ENCODE measurements around the gene TMCO6. TPM values are rescaled to one million over a fixed set of nuclear protein-coding genes. Genes with fewer than 3 reads are reported as not detected.
"Not testable (repeated sequence)": the region's sequence is repeated elsewhere in the genome, so short reads cannot be mapped to it uniquely, and the experiment has no call there.

The TMCO6 gene
- total RNA-seq, 4 donors from 2014 or later = 22.3 to 61.6 (median 38.8) TPM

DNA sequence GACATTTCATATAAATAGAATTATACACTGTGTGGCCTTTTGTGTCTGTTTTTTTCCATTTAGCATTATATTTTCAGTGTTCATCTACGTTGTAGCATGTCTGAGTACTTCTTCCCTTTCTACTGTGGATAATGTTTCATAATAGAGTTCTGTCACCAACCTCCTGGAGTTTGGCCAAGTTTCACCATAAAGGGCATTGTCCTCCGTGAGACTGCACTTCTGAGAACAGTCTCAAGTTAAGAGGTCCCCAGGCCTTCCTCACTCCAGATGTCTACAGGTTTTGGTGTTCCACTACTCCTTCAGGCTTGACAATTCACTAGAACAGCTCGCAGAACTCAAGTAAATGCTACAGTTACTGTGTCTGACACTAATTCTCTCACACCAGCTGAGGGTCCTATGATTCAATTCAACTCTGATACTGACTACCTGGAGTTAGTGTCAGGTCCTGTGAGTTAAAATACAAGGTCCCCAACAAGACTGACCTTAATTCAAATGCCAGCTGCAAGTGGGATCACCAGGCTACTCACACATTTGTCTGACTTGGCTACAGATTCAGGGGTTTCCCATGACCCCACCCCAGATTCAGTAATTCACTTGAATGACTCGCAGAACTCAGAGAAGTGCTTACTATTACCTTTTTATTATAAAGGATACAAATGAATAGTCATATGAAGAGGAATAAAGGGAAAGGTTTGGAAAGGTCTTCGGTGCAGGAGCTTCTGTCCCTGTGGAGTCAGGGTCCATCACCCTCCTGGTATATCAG is 43.5 kb upstream of the TMCO6 start:
- peak overlapping the region; percentile 35 for H3K27ac ChIP-seq
- H3K9me3 ChIP-seq = no peaks in the 10 kb centered on the region
- no peak overlapping the region for H3K4me3 ChIP-seq
- TF ChIP-seq POLR2AphosphoS5 (IDR thresholded peaks at IDR 0.05) (no peak), EP300 (IDR thresholded peaks at IDR 0.05) (no peak), POLR2A (IDR thresholded peaks at IDR 0.05) (no peak)
- TF ChIP-seq, protein P1, sequence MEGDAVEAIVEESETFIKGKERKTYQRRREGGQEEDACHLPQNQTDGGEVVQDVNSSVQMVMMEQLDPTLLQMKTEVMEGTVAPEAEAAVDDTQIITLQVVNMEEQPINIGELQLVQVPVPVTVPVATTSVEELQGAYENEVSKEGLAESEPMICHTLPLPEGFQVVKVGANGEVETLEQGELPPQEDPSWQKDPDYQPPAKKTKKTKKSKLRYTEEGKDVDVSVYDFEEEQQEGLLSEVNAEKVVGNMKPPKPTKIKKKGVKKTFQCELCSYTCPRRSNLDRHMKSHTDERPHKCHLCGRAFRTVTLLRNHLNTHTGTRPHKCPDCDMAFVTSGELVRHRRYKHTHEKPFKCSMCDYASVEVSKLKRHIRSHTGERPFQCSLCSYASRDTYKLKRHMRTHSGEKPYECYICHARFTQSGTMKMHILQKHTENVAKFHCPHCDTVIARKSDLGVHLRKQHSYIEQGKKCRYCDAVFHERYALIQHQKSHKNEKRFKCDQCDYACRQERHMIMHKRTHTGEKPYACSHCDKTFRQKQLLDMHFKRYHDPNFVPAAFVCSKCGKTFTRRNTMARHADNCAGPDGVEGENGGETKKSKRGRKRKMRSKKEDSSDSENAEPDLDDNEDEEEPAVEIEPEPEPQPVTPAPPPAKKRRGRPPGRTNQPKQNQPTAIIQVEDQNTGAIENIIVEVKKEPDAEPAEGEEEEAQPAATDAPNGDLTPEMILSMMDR (IDR thresholded peaks at IDR 0.05) = no peak
- no peaks in the 10 kb centered on the region for H3K27me3 ChIP-seq
- 64% methylated on average over 5 of the region's 5 CpGs for WGBS
- H3K4me1 ChIP-seq = peaks cover 10% of the 10 kb centered on the region
- H3K36me3 ChIP-seq = no peaks in the 10 kb centered on the region
- DNase-seq (ENCODE audit: low spot score in 2 of 2) = no peak

DNA sequence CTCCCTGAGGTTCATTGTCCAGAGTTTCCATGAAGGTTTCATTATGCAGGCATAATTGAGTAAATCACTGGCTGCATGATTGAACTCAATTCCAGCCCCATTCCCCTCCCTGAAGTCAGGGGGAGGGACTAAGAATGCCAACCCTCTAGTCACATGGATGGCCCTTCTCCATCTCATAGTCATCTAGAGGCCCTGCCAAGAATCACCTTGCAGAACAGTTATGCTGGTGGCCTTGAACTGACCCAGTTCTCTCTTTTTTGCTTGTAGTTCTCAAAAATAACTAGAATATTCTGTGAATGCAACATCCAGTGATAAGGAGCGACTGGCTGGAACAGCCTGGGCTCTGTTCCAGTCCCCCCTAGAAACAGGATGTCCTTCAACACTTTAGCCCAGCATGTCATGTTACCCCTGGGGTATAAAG is 42.9 kb upstream of the TMCO6 start:
- H3K4me3 ChIP-seq = no peak overlapping the region
- no peaks in the 10 kb centered on the region for H3K27me3 ChIP-seq
- 75% methylated on average over 1 of the region's 1 CpG for WGBS
- H3K9me3 ChIP-seq = no peaks in the 10 kb centered on the region
- no peak for TF ChIP-seq EP300 (IDR thresholded peaks at IDR 0.05)
- TF ChIP-seq, protein P1 (IDR thresholded peaks at IDR 0.05) = no peak
- no peak for TF ChIP-seq POLR2A (IDR thresholded peaks at IDR 0.05)
- no peak for TF ChIP-seq POLR2AphosphoS5 (IDR thresholded peaks at IDR 0.05)
- peaks cover 10% of the 10 kb centered on the region for H3K4me1 ChIP-seq
- H3K27ac ChIP-seq = peak overlapping the region; percentile 35
- no peaks in the 10 kb centered on the region for H3K36me3 ChIP-seq
- DNase-seq (ENCODE audit: low spot score in 2 of 2) = no peak

DNA sequence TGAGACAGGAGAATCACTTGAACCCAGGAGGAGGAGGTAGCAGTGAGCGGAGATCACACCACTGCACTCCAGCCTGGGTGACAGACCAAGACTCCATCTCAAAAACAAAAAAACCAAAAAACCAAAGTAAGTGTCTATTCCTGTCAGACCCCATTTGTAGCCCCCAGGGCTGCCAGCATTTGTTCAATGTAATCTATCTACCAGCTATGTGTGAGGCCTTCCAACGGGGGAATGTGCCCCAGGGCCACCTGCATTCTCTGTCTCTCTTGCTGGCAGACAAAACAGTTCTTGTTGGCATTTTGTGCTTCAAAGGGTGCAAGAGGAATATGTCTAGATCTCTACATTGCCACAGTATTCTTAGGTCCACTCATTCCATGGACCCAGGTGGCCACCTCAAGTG is 40.4 kb upstream of the TMCO6 start:
- no peak for DNase-seq (ENCODE audit: low spot score in 2 of 2)
- Histone ChIP-seq H3K4me3 (no peak overlapping the region), H3K27ac (no peak overlapping the region), H3K4me1 (peaks cover 10% of the 10 kb centered on the region), H3K27me3 (no peaks in the 10 kb centered on the region), H3K36me3 (no peaks in the 10 kb centered on the region), H3K9me3 (no peaks in the 10 kb centered on the region)
- WGBS = 75% methylated on average over 2 of the region's 2 CpGs
- TF ChIP-seq EP300 (IDR thresholded peaks at IDR 0.05) = no peak

DNA sequence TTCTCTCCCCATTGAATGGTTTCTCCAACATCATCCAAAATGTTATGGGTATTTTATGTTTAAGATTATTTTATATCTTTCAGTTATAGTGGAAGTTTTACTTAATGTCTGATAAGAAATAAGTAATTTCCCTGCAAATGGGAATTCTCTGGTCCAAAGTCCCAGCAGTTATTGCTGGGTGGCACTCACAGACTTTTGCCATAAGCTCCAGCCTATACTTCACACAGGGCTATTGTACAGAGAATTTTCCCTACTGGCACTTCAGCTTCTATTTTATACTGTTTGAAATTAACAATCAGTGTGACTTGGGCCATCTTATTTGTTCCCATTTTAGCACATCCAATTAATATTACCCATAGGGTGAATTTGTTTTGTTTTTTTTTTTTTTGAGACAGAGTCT is 39.2 kb upstream of the TMCO6 start:
- no peak for DNase-seq (ENCODE audit: low spot score in 2 of 2)
- Histone ChIP-seq H3K27me3 (no peaks in the 10 kb centered on the region), H3K27ac (no peak overlapping the region), H3K4me1 (peaks cover 10% of the 10 kb centered on the region), H3K4me3 (no peak overlapping the region), H3K36me3 (no peaks in the 10 kb centered on the region), H3K9me3 (no peaks in the 10 kb centered on the region)
- TF ChIP-seq POLR2A (IDR thresholded peaks at IDR 0.05) = no peak
- TF ChIP-seq, protein P1 (IDR thresholded peaks at IDR 0.05) = no peak
- no peak for TF ChIP-seq EP300 (IDR thresholded peaks at IDR 0.05)
- no peak for TF ChIP-seq POLR2AphosphoS5 (IDR thresholded peaks at IDR 0.05)

DNA sequence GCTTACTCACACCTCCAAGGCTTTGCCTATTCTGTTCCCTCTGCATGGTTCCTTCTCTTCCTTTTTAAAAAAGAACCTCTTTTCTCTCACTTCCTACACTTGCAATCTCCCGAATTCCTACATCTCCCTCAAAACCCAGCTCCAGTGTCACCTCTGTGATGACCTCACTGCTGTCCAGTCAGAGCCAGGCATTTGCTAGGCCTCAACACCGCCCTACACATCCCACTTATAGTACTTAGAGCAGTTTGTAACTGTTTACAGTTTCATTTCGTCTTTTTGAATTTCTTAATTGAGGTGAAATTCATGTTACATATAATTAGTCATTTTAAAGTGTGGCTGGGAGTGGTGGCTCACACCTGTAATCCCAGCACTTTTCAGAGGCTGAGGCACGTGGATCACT is 37.1 kb upstream of the TMCO6 start:
- H3K27ac ChIP-seq = no peak overlapping the region
- no peaks in the 10 kb centered on the region for H3K9me3 ChIP-seq
- H3K4me3 ChIP-seq = no peak overlapping the region
- 78% methylated on average over 4 of the region's 4 CpGs for WGBS
- no peak for DNase-seq (ENCODE audit: low spot score in 2 of 2)
- H3K27me3 ChIP-seq = no peaks in the 10 kb centered on the region
- H3K4me1 ChIP-seq = no peaks in the 10 kb centered on the region
- TF ChIP-seq POLR2A (IDR thresholded peaks at IDR 0.05) (no peak), EP300 (IDR thresholded peaks at IDR 0.05) (no peak), POLR2AphosphoS5 (IDR thresholded peaks at IDR 0.05) (no peak)
- TF ChIP-seq, protein P1 (IDR thresholded peaks at IDR 0.05) = no peak
- no peaks in the 10 kb centered on the region for H3K36me3 ChIP-seq

DNA sequence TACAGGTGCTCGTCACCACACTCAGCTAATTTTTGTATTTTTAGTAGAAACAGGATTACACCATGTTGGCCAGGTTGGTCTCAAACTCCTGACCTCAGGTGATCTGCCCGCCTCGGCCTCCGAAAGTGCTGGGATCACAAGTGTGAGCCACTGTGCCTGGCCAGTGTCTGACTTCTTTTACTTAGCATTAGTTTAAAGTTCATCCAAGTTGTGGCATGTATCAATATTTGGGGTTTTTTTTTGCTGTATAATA is 35.9 kb upstream of the TMCO6 start:
- not testable (repeated sequence) for H3K27ac ChIP-seq; H3K9me3 ChIP-seq; H3K27me3 ChIP-seq; H3K4me3 ChIP-seq; DNase-seq (ENCODE audit: low spot score in 2 of 2); H3K36me3 ChIP-seq; H3K4me1 ChIP-seq
- 93% methylated on average over 4 of the region's 4 CpGs for WGBS

Measured in suprapubic skin (tissue), 4 donors.